Endothelial cell of umbilical vein (primary cell): ENCODE results near the gene KLK13.

Experiments
- EZH2 ChIP-seq: IDR thresholded peaks from 2 replicates; pipeline ENCODE4 v1.6.1; 2012; ENCODE audit warnings: borderline replicate concordance, low read depth, mild to moderate bottlenecking, moderate library complexity, low read length, inconsistent platforms; ENCODE audit not compliant: severe bottlenecking
- POLR2A ChIP-seq: IDR thresholded peaks from 2 replicates; pipeline ENCODE4 v1.6.1; 2012; ENCODE audit warnings: low read depth, mild to moderate bottlenecking, control low read depth, low read length
- POLR2AphosphoS5 ChIP-seq: IDR thresholded peaks from 2 replicates; pipeline ENCODE4 v1.6.1; 2012; ENCODE audit warnings: low read depth, mild to moderate bottlenecking, control low read depth, low read length, moderate library complexity; ENCODE audit not compliant: insufficient read depth
- TF ChIP-seq, protein P1 (sequence below), 2 donors: IDR thresholded peaks; 1 replicate in 1 of 2; 2 replicates in 1 of 2; pipeline ENCODE4 v1.5.1; 2011; ENCODE audit warnings: low read length in 2 of 2, mild to moderate bottlenecking in 2 of 2, moderate library complexity in 2 of 2, control low read depth in 1 of 2, inconsistent platforms in 1 of 2, low read depth in 1 of 2; ENCODE audit not compliant: insufficient read depth in 1 of 2; ENCODE audit errors: extremely low read depth in 1 of 2

DNA sequence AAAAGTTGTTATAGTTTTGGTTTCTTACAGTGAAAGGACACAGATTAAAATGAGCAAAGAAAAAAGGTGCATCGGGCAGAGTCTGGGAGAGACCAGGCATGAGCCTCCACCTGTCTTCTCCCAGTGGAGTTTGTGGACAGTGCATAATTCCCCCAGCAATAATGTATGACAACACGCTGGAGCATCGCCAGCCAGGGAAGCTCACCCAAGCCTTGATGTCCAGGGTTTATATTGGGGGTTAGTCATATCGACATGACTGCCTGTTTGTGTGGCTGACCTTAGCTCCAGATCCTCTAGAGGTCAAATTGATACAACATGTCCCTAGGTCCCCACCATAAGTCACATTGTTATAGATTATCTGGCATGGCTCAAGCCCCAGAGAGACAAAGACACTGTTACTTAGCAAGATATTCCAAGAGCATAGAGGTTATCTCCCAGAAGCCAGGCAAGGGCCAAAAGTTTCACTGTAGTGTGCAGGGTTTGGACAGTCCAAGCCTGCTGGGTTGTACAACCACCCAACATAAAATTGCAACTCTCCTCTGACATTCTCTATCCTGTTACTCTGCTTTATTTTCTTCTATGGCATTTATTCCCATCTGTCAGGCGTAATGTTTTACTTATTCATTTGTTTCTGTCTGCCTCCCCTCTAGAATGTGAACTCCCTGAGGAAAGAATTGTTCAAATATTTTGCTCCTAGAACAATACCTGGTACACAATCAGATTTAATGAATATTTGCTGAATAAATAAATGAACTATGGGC lies 5.6 kb upstream of the KLK13 start:
- TF ChIP-seq POLR2AphosphoS5 (no peak), EZH2 (no peak), POLR2A (no peak)
- TF ChIP-seq, protein P1, sequence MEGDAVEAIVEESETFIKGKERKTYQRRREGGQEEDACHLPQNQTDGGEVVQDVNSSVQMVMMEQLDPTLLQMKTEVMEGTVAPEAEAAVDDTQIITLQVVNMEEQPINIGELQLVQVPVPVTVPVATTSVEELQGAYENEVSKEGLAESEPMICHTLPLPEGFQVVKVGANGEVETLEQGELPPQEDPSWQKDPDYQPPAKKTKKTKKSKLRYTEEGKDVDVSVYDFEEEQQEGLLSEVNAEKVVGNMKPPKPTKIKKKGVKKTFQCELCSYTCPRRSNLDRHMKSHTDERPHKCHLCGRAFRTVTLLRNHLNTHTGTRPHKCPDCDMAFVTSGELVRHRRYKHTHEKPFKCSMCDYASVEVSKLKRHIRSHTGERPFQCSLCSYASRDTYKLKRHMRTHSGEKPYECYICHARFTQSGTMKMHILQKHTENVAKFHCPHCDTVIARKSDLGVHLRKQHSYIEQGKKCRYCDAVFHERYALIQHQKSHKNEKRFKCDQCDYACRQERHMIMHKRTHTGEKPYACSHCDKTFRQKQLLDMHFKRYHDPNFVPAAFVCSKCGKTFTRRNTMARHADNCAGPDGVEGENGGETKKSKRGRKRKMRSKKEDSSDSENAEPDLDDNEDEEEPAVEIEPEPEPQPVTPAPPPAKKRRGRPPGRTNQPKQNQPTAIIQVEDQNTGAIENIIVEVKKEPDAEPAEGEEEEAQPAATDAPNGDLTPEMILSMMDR (IDR thresholded peaks at IDR 0.05; ENCODE audit: extremely low read depth in 1 of 2, insufficient read depth in 1 of 2, low read depth in 1 of 2, low read length in 2 of 2): no peak
